Measurements from ENCODE around the gene ARHGAP27. TPM values are rescaled to one million over a fixed set of nuclear protein-coding genes. Genes with fewer than 3 reads are reported as not detected.

ARHGAP27 gene
- total and polyA plus RNA-seq, 2 of the 13 experiments (the other 11 are each of a cell fraction or from before 2014, with no cell fraction given): 15.5 to 18.9 TPM

- TF ChIP-seq ARID3A (IDR thresholded peaks at IDR 0.05; ENCODE audit: low read depth, low read length) (no peak), FIP1L1 (IDR thresholded peaks at IDR 0.05; ENCODE audit: borderline replicate concordance, insufficient read depth, low read depth, low read length) (no peak), HNRNPH1 (optimal IDR thresholded peaks at IDR 0.05; ENCODE audit: low read depth, low read length) (no peak), TCF7 (IDR thresholded peaks at IDR 0.05; ENCODE audit: low read depth) (no peak), FOXC1 (CRISPR knock-in tag; IDR thresholded peaks at IDR 0.05; ENCODE audit: borderline replicate concordance) (peak; percentile 67; the same call in 1 of the 2 replicates), SETDB1 (CRISPR knock-in tag; IDR thresholded peaks at IDR 0.05; ENCODE audit: borderline replicate concordance) (no peak), SKI (IDR thresholded peaks at IDR 0.05; ENCODE audit: partially characterized antibody) (peak; percentile 50), ZBTB4 (CRISPR knock-in tag; IDR thresholded peaks at IDR 0.05; ENCODE audit: borderline replicate concordance) (no peak), GATAD2A (CRISPR knock-in tag; IDR thresholded peaks at IDR 0.05) (peak; percentile 57), NBN (conservative IDR thresholded peaks at IDR 0.05) (no peak), JUND (CRISPR knock-in tag; IDR thresholded peaks at IDR 0.05) (no peak), SRF (IDR thresholded peaks at IDR 0.05; ENCODE audit: low read depth, low read length) (no peak), ZBTB10 (CRISPR knock-in tag; IDR thresholded peaks at IDR 0.05; ENCODE audit: borderline replicate concordance) (no peak), ZNF839 (CRISPR knock-in tag; IDR thresholded peaks at IDR 0.05; ENCODE audit: borderline replicate concordance) (no peak), ZNF512 (CRISPR knock-in tag; IDR thresholded peaks at IDR 0.05) (0 out of 2 replicates have a peak, but pooled peaks have one; percentile 11), ZSCAN21 (CRISPR knock-in tag; IDR thresholded peaks at IDR 0.05; ENCODE audit: borderline replicate concordance) (peak; percentile 64), MAFK (conservative IDR thresholded peaks at IDR 0.05 in 1 of 2, IDR thresholded peaks at IDR 0.05 in 1 of 2; ENCODE audit: low read length in 2 of 2) (no peak), ZNF773 (CRISPR knock-in tag; IDR thresholded peaks at IDR 0.05; ENCODE audit: borderline replicate concordance) (no peak), MEF2D (CRISPR knock-in tag; IDR thresholded peaks at IDR 0.05) (no peak), ZSCAN12 (CRISPR knock-in tag; IDR thresholded peaks at IDR 0.05) (no peak; the same call in 1 of the 2 replicates)
These were observed 7.3 kb downstream of the ARHGAP27 start (continued) for GRCh38 chr17:45425125-45425983.

Data from HepG2 (cell line).